Neural crest cell (in vitro differentiated cells): Measurements from ENCODE around the gene ABCG2. TPM values are rescaled to one million over a fixed set of nuclear protein-coding genes. Genes with fewer than 3 reads are reported as not detected.
A peak's percentile ranks its signal among the peaks of the same experiment; 100 is the strongest.

Source experiments
- DNase-seq: peaks from one replicate; pipeline ENCODE4 v3.0.0; 2021; ENCODE audit warnings: low read depth, mixed read lengths, low spot score
- H3K27ac Mint-ChIP-seq: one replicate; pipeline ENCODE4 v1.8.0; 2021; ENCODE audit warnings: mild to moderate bottlenecking, mixed read lengths; ENCODE audit not compliant: unreplicated experiment
- H3K27me3 Mint-ChIP-seq: 2 replicates; pipeline ENCODE4 v1.8.0; 2021; ENCODE audit warnings: low read depth, mild to moderate bottlenecking, mixed read lengths
- H3K36me3 Mint-ChIP-seq: 2 replicates; pipeline ENCODE4 v1.8.0; 2021; ENCODE audit warnings: low read depth, mild to moderate bottlenecking, mixed read lengths
- H3K4me1 Mint-ChIP-seq: 2 replicates; pipeline ENCODE4 v1.8.0; 2021; ENCODE audit warnings: mixed read lengths
- H3K4me3 Mint-ChIP-seq: one replicate; pipeline ENCODE4 v1.8.0; 2021; ENCODE audit warnings: mild to moderate bottlenecking, mixed read lengths
- H3K9me3 Mint-ChIP-seq: 2 replicates; pipeline ENCODE4 v1.8.0; 2021; ENCODE audit warnings: mixed read lengths
- total RNA-seq: library from RNA; stranded (reverse); gene quantifications from 2 replicates; pipeline ENCODE4 v1.2.1, GENCODE V29; 2021
- TF ChIP-seq, protein P1 (sequence below): fragments of 200-600 bp; sonication (generic); conservative IDR thresholded peaks from 2 replicates; pipeline ENCODE4 v1.5.0; 2021; ENCODE audit warnings: antibody characterized with exemption, mild to moderate bottlenecking

Gene ABCG2
- total RNA-seq, 1 donor from 2014 or later = 5.1 TPM

DNA sequence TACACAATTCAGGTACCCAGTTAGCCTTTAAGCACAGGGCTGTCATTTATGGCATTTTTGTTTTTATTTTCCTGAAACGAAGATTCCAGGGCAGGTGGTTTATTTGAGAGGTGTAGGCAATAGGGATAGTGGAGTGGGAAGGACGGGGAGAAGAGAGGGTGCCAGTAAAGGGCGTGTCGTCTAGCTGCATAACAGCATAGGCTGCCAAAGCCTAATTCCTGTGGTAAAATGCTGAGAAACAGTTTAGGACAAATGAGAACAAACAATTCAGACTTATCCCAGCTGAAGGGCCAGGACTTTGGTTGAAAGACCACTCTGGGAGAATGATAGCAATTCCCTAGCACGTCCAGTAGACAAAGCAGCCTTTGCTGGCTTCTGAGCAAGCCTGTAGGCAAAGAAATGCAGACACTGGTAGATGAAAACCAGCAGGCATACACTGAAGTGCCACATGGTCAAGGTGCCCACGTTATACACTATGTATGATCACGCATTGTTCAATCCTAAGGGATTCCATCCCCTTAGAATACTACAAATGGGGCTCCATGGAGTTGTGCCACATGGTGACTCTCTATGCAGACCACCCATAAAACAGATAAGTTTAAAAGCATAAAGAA, 80.4 kb downstream of the ABCG2 start:
- H3K4me1 Mint-ChIP-seq = no peaks in the 10 kb centered on the region
- H3K9me3 Mint-ChIP-seq = peaks cover 3% of the 10 kb centered on the region
- peaks cover 22% of the 10 kb centered on the region for H3K36me3 Mint-ChIP-seq
- H3K27me3 Mint-ChIP-seq = no peaks in the 10 kb centered on the region
- no peak overlapping the region for H3K27ac Mint-ChIP-seq
- H3K4me3 Mint-ChIP-seq = no peak overlapping the region
- DNase-seq = no peak
- TF ChIP-seq, protein P1, sequence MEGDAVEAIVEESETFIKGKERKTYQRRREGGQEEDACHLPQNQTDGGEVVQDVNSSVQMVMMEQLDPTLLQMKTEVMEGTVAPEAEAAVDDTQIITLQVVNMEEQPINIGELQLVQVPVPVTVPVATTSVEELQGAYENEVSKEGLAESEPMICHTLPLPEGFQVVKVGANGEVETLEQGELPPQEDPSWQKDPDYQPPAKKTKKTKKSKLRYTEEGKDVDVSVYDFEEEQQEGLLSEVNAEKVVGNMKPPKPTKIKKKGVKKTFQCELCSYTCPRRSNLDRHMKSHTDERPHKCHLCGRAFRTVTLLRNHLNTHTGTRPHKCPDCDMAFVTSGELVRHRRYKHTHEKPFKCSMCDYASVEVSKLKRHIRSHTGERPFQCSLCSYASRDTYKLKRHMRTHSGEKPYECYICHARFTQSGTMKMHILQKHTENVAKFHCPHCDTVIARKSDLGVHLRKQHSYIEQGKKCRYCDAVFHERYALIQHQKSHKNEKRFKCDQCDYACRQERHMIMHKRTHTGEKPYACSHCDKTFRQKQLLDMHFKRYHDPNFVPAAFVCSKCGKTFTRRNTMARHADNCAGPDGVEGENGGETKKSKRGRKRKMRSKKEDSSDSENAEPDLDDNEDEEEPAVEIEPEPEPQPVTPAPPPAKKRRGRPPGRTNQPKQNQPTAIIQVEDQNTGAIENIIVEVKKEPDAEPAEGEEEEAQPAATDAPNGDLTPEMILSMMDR = no peak

DNA sequence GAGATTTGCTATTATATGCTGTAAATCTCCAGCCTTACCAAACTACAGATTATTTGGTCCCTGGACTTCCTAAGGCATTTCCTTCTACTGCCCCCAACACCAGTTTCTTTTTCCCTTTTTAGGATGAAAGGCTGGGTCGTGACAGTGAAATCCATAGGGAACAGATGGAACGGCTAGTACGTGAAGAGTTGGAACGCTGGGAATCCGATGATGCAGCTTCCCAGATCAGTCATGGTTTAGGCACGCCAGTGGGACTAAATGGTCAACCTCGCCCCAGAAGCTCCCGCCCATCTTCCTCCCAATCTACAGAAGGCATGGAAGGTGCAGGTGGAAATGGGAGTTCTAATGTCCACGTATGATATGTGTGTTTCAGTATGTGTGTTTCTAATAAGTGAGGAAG, 83.1 kb downstream of the ABCG2 start:
- Mint-ChIP-seq H3K9me3 (peaks cover 4% of the 10 kb centered on the region), H3K4me3 (no peak overlapping the region), H3K27me3 (no peaks in the 10 kb centered on the region), H3K36me3 (peaks cover 39% of the 10 kb centered on the region), H3K27ac (no peak overlapping the region), H3K4me1 (no peaks in the 10 kb centered on the region)
- TF ChIP-seq, protein P1 = no peak
- no peak for DNase-seq

DNA sequence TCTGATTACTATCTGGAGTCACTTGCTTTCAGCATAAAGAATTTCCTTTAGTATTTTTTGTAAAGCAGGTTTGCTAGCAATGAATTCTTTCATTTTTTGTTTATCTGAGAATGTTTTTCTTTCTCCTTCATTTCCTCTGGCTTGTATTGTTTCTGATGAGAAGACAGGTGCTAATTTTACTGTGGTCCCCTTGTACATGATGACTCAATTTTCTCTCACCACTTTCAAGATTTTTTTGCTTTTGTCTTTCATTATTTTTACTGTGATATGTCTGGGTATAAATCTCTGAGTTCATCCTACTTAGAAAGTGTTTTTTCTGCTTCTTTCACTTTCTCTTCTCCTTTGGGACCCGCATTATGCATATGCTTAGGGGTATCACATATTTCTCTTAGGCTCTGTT, 88.4 kb downstream of the ABCG2 start:
- Mint-ChIP-seq H3K4me3 (no peak overlapping the region), H3K27me3 (no peaks in the 10 kb centered on the region), H3K27ac (no peak overlapping the region), H3K9me3 (peaks cover 6% of the 10 kb centered on the region), H3K36me3 (peaks cover 63% of the 10 kb centered on the region), H3K4me1 (no peaks in the 10 kb centered on the region)
- TF ChIP-seq, protein P1 = no peak
- DNase-seq = no peak

DNA sequence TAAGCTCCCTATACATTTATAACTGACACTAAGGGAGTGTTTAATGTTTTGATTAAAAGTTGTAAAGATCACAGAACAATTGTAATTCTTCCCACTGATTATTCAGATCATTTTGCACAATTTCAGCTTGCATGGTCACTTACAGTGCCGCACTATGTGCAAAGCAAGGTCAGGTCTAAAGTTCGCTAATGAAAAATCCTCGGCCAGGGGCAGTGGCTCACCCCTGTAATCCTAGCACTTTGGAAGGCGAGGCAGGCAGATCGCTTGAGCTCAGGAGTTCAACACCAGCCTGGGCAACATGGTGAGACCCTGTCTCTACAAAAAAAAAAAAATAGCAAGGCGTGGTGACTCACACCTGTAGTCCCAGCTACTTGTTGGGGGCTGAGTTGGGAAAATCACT, 94.0 kb downstream of the ABCG2 start:
- Mint-ChIP-seq H3K27me3 (no peaks in the 10 kb centered on the region), H3K9me3 (peaks cover 3% of the 10 kb centered on the region), H3K4me1 (peaks cover 7% of the 10 kb centered on the region), H3K36me3 (peaks cover 42% of the 10 kb centered on the region), H3K4me3 (no peak overlapping the region), H3K27ac (no peak overlapping the region)
- TF ChIP-seq, protein P1 = no peak
- DNase-seq = no peak

DNA sequence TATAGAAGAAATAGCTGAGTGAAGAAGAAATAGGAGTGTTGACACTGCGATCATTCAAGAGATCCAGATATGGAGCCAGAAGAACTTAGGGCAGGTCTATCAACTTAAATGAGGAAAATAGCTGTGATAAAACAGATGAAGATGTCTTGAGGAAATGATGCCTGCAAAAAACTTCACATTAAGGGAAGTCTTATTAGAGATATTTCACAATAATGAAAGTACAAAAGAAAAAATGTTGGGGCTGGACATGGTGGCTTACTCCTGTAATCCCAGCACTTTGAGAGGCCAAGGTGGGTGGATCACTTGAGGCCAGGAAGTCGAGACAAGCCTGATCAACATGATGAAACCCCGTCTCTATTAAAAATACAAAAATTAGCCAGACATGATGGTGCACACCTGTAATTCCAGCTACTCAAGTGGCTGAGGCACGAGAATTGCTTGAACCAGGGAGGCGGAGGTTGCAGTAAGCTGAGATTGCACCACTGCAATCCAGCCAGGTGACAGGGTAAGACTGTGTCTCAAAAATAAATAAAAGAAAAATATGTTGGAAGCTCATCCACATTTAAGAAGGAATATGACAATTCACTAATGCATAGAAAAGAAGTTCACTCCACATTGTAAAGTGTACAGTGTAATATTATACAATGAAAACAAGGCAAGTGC, 94.7 kb downstream of the ABCG2 start:
- Mint-ChIP-seq H3K36me3 (peaks cover 39% of the 10 kb centered on the region), H3K4me1 (peaks cover 7% of the 10 kb centered on the region), H3K4me3 (no peak overlapping the region), H3K9me3 (peaks cover 3% of the 10 kb centered on the region), H3K27me3 (no peaks in the 10 kb centered on the region), H3K27ac (peak overlapping the region; percentile 8)
- TF ChIP-seq, protein P1 = no peak
- DNase-seq = no peak
